OCI-LY3 (cell line): ENCODE measurements around the gene LRRC1.

Experiments used
- CTCF ChIP-seq: fragments of 200-600, 300-600 bp; sonication (generic); IDR thresholded peaks from 2 replicates; pipeline ENCODE4 v1.5.1; 2014; ENCODE audit warnings: antibody characterized with exemption, low read length, low read depth
- EZH2phosphoT487 ChIP-seq: fragments of 200-600 bp; shearing (Covaris generic); IDR thresholded peaks from 2 replicates; pipeline ENCODE4 v1.6.1; 2018; ENCODE audit warnings: antibody characterized with exemption, mixed run types, low read depth

GRCh38 chr6:53829698-53830221, 35.0 kb downstream of the LRRC1 start:
- TF ChIP-seq EZH2phosphoT487 (no peak), CTCF (no peak)
